GM18870 (cell line): ENCODE measurements around the gene MNAT1.
"Not testable (repeated sequence)": the region's sequence is repeated elsewhere in the genome, so short reads cannot be mapped to it uniquely, and the experiment has no call there.

ENCODE experiments used
- ATAC-seq: cut with Tn5 transposase; IDR thresholded peaks from one replicate; pipeline ENCODE4 v1.9.1; 2021; ENCODE audit warnings: moderate library complexity; ENCODE audit not compliant: unreplicated experiment

The MNAT1 gene

DNA sequence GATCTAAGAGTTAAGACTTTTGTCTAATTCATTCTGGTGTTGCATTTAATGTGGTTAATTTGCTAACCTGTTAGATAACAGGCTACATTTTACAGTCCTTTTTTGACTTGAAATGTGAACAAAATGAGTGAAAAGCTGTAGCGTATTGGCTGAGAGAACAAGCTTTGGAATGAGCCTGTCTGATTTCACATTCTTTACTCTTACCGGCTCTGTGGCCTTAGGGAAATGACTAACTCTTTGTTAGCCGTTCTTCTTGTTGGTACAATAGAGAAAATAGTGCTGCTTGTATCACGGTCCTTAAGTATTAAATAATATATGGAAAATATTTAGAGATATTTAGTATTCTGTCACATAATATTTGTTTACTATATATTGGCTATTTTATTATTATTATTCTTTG is 1.9 kb downstream of the MNAT1 start:
- no peak for ATAC-seq

DNA sequence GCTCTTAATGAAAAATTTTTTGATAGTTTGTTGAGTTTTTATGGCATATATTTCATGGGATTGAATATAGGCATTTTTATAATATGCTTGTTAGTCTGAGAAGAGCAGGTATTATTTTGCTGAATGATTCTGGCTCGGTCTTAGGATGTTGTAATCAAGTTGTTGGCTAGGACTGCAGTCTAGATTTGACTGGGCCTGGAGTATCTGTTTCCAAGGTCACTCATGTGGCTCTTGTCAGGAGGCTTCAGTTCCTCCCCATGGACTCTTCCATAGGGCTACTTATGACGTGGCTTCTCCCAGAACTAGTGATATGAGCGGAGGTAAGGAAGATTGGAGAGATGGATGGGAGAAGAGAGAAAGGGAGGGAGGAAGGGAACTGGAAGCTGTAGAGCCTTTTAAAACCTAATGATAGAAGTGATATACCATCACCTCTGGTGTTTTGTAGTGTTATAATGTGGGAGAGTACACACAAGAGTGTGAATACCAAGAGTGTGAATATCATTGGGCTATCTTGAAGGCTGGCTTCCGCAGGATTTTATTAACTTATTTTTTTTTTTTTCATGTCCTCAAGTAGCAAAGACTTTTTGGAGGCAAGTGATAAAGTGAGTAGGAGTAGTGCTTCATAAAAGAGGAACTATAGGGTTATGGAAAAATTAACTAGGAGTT is 4.4 kb downstream of the MNAT1 start:
- ATAC-seq = no peak

DNA sequence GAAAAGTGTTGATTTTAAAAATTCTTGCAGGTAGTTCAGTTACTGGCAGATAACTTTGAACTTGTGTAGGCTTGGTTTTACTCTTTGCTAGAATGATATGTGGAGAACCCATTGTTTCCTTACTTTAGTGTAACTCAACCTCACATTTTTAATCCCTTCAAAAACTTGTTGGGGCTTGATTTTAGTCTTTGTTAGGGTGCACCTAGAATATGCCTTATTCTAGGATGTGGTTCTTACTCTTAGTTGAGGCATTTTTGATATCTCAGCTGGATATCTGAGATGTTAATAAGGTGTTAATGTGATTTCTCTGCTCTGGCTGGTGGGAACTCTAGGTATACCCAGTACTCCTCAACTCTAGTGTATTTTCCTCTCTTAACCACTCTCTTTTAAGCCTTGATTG is 10.0 kb downstream of the MNAT1 start:
- ATAC-seq = no peak

DNA sequence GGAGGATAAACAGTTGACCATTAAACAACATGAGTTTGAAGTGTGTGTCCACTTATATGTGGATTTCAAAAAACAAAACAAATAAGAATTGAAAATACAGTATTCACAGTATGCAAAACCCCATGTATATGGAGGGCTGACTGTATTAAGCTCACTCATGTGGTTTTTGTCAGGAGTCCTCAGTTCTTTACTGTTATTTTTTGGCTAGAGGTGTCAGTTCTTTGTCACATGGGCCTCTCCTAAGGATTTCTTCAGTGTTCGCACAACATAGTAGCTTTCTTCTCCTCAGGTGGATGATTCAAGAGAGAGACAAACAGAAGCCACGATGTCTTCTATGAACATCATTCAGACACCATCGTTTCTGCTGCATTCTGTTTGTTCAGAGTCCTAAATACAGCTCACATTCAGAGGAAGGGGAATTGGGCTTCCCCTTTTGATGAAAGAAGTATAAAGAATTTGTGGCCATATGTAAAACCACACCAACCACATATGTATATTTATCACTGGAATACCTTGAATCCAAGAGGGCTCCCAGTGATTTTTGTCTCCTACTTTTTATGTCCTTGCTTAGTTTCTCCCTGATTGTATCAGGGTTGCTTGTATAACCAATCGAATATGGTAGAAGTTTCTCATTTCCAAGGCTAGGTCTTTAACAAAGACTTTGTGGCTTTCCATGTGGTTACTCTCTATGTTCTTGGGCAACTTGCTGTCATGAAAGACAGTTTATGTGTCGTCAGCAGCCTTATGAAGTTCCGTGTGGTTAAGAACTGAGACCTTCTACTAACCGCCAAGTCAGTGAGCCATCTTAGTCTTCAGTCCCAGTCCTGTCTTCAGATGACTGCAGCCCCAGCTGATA is 18.9 kb downstream of the MNAT1 start:
- ATAC-seq = peak; percentile 97

DNA sequence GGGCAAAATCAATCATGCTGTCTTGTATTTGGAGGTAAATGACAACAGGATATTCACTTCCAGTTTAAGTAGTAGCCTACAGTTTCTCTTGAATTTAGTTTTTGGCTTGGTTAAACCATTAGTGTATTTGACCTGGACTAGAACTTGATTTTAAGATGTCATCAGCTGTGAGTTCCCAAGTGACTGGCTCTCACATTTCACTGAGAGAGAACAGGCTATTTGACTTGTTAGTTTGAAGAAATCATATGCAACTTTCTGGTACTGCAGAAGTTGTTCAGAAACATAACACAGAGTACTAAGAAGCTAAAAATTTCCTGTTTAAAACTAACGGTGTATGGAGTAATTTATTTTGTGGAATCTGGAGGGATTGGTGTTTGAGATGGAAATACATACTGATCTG is 22.3 kb downstream of the MNAT1 start:
- no peak for ATAC-seq

DNA sequence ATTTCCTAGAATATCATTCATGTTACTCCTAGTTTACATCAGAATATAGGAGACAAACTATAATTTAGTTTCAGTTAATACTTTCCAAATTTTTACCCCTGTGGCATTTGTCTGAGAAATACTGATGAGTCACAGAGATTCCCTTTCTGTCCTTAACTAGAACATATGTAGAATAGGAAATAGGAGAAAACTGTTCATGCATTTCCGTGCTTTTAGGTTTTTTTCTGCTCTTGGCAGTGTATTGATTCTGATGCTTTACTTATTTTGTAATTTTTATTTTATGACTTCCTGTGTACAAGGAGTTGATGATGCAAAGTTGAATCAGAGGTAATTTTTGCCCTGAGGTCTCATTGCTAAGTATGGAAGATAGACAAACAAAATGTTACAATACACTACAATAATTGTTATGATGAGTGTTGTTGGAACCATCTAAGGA is 23.0 kb downstream of the MNAT1 start:
- ATAC-seq = no peak

DNA sequence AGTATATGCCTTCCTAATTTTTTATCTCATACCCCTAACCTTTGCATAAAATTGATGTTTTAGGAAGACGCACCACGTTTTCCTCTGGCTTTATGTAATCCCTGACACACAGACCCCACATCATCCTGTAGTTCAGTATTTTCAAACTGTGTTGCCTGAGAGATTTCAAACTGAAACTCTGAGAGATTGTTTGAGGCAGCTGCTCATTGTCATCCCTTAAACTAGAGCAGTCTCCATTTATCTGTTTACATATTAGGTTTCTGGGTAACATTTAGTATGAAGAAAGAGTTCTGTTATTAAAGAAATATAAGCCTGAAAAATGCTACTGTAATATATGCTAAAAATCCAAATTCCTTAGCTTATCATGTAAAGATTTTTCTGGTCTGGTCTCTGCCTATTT is 24.3 kb downstream of the MNAT1 start:
- no peak for ATAC-seq

DNA sequence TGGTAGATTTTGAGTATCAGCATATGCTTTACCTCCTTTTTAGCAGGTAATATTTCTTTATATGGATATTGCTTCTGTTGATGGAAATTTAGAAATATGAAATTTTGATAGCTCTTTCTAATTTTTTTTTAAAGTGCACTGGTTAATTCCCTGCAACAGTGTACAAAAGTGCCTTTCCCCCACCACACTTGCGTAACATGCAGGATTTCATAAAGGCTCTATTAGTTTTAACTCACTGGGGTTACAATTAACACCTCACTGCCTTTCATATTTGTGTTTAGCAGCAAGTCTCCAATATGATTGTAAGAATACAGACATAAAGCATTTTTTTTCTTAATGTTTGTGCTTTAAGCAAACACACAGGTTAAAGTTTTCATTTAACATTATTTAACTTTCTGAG is 25.6 kb downstream of the MNAT1 start:
- ATAC-seq = no peak

DNA sequence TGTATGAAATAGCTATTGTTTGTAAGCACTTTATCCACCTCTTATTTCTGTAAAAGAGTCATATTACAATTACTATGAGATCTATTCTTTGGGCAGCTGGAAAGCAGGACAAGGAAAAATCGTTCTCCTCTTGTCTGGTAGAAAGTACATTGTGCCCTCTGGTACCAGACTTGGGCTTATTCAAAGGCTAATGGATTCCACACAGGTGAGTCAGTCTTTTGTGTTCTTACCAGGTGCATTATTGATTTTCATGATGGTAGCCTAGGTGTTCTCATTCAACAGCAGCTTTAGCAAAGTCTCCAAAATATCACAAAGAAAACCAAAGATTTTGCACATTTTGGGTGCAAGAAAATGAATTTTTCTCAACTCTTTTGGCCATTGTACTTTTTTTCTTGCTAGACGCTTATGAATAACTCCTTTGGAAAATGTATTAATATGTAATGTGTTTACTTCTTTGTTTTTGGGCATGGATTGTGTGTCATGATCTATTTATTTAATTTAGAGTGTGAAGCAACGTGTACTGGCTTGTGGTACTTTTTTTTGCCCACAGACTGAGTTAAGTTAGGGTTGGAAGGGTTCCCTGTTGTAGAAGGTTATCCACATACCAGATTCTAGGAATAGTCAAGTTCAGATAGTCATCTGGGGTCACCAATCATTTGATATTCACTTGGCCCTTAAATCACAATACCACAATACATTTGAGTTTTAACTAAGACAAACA is 26.2 kb downstream of the MNAT1 start:
- no peak for ATAC-seq

DNA sequence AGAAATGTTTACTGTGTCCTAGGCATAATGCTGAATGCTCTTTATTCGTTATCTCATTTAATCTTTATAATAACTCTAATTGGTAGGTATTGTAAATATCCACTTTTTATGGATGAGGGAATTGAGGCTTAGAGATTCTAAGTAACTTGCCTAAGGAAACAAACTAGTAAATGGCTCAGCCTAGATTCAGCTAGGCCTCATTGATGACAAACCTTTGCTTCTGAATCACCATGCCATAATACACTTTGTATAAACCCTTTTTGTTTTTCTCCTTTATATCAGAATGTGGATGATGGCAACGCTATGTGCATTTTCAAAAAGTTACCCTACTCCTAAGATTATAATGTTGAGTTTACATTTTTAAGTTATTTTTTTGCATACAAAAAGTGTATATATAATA is 34.0 kb downstream of the MNAT1 start:
- no peak for ATAC-seq

DNA sequence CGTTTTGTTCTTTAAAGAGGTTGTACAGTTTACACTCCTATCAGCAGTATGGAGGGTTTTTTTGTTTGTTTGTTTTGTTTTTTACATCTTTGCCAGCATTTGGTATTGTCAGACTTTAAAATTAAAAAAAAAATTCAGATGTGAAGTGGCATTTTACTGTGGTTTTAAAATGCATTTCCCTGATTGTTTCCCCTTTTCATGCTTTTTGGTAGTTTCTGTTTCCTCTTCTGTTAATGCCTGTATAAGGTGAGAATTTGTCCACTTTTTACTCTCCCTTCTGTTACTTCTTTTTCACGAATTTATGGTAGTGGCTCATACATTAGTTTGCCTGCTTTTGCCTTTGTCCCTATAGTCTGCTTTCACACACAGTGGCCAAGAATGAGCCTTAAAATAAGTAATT is 36.6 kb downstream of the MNAT1 start:
- no peak for ATAC-seq

DNA sequence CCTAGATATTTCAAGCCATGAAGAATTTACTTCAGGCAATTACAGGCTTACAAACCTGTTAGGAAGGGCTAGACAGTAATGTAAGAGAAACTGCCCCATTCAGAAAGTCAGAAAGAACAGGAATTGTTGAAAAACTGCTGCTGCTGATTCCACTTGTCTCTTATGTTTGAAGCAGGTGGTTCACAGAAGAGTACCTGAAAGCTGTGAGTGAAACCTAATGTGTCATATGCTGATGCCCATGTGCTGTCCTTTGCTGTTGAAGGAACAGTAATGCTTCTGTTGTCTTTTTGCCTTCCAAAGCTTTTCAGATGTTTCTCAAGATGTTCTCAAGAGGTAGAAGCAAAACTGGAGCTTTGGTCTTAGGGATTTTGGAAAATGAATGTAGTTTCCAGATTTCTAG is 39.0 kb downstream of the MNAT1 start:
- no peak for ATAC-seq

DNA sequence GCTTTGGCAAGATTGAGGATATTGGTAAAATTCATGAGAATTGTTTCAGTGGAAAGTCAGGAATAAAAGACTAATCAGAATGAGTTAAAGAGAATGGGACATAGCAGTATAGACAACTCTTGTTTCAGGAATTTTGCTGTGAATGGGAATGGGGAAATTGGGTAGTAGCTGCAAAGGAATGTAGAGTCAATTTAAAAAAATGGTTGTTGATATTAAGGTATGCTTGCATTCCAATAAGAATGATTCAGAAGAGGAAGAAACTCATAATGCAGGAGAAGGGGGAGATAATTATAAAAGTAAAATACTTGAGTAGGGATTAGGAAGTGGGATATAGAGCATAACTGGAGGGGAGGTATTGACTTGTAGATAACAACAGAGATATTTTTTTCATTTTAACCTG is 40.7 kb downstream of the MNAT1 start:
- no peak for ATAC-seq

DNA sequence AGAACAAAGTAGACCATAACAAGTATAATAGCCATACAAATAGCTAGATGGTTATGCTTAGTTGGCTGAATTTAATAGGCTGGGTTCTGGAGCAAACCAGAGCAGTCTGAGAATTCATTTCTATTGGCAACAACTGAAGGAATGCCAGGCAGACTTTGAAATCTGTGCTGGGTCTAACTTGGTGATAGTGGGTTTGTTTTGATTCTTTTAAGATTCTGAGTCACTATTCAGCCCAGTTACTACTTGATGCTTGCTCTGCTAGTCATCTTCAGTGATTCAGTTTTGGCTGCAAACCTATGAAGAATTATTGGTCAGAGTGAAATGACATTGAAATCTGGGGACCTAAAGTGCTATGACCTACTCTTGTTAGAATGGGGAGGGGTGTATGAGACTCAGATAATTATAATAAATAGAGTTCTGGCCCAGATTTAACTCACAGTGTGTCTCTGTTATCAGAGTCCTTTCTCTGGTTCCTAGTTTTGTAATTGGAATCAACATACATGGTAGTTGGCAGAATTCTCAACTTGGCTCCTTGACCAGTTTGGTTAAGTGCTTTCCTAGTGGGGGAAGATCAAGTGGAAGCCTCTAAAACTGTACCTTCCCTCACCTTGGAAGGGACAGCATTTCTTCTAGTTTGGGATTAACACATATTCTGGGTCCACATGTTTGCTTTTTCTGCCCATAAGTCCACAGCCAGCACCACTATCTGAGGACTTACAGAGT is 43.5 kb downstream of the MNAT1 start:
- no peak for ATAC-seq

DNA sequence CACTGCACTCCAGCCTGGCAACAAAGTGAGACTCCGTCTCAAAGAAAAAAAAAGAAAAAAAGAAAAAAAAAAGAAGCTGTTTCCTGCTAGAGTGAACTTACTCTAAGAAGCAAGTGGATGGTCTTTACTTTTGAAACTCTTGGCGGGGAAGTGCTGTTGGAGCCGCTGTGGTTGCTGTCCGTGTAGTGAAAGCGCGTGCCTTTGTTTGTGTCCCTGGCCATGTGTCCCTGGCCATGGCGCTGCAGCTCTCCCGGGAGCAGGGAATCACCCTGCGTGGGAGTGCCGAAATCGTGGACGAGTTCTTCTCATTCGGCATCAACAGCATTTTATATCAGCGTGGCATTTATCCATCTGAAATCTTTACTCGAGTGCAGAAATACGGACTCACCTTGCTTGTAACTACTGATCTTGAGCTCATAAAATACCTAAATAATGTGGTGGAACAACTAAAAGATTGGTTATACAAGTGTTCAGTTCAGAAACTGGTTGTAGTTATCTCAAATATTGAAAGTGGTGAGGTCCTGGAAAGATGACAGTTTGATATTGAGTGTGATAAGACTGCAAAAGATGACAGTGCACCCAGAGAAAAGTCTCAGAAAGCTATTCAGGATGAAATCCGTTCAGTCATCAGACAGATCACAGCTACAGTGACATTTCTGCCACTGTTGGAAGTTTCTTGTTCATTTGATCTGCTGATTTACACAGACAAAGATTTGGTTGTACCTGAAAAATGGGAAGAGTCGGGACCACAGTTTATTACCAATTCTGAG is 45.4 kb downstream of the MNAT1 start:
- not testable (repeated sequence) for ATAC-seq

DNA sequence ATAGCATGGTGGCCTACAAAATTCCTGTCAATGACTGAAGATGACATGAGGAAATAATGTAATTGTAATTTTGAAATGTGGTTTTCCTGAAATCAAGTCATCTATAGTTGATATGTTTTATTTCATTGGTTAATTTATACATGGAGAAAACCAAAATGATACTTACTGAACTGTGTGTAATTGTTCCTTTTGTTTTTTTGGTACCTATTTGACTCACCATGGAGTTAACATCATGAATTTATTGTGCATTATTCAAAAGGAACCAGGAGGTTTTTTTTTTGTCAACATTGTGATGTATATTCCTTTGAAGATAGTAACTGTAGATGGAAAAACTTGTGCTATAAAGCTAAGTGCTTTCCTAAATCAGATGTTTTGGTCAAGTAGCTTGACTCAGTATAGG is 46.0 kb downstream of the MNAT1 start:
- not testable (repeated sequence) for ATAC-seq

DNA sequence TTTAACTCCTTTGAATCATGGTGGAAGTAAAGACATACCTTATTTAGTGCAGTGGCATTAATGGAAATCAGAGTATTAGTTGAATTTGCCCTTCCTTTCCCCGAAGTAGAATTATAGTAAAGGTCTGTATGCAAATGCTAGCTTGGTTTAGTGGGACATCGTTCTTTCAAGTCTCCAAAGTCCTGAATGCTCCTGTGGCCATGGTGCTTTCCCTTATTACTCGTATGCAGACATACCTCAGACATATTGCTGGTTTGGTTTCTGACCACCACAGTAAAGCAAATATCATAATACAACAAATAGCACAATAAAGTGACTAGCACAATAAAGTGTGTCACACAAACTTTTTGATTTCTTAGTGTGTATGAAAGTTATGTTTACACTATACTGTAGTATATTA is 52.3 kb downstream of the MNAT1 start:
- ATAC-seq = no peak

DNA sequence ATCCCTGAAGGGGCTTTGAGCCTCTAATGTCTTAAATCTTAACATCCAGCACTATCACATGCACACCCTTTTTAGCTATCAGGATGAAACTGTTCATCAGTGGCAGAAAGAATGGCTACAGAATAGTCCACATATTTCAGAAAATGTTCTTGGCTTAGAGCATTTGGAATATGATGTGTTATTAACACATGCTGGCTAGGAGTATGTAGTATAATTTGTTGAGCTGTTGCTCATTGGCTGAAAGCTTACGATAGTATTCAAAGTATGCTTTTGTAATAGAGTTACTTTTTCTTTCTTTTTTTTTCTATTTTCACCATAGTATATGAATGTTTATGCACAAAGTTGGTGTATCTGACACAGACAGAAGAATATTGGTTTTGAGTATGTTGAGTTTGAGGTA is 55.1 kb downstream of the MNAT1 start:
- no peak for ATAC-seq

DNA sequence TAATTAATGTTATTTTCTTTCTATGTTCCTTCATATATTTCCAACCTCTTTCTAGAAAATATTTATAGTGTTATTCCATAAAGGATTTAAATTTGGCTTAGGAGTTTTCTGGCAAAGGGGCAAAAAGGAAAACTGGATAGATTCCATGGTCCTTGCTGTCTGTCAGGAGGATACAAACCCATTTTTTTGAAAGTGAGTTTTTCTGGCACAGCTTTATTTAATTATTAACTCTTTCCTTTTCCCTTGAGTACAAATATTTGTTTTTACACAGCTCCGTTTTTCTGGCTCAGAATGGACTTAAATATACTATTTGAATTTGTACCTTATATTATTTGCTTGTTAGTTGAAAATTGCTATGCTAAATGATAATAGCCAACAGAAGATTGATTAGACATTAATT is 56.3 kb downstream of the MNAT1 start:
- no peak for ATAC-seq

DNA sequence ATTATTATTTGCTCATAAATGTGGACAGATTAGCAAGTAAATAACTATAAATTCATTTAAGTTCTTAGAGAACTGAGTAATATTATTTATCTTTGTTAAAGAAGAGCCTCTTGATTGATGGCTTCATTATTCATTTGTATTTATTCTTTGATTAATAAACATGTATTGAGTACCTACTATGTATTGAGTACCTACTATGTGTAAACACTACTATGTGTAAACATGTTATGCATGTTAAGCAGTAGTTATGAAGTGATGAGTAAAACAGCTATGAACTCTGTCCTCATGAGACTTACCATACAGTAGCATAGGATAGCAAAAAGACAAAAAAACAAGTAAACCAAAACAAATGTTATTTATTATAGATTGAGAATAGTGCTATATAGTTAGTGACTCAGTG is 61.9 kb downstream of the MNAT1 start:
- no peak for ATAC-seq

DNA sequence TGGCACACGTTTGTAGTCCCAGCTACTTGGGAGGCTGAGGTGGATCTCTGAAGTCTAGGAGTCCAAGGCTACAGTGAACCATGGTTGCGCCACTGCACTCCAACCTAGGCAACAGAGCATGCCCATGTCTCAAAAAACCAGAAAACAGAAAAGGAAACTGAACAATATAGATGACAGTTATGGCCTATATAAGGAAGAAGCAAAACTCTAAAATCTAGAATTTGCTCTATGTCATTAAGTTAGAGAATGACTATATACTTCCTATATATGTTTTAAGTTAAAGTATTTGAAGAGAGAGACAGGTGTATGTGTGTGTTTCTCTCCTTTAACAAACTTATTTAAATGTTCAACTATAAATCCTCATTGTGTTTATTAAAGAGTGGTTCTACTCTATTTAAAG is 65.8 kb downstream of the MNAT1 start:
- no peak for ATAC-seq
